Left ventricle myocardium inferior (tissue), 1 donor: Measurements from ENCODE around the gene ARHGAP31. TPM values are rescaled to one million over a fixed set of nuclear protein-coding genes. Genes with fewer than 3 reads are reported as not detected.

Experiments
- DNase-seq: peaks from one replicate; pipeline ENCODE4 v3.0.0-alpha.2; 2020
- H3K27ac ChIP-seq: fragments of 200-600 bp; replicated peaks from 2 replicates; pipeline ENCODE4 v1.8.0; 2021
- H3K27me3 ChIP-seq: fragments of 200-600 bp; 2 replicates; pipeline ENCODE4 v1.8.0; 2021; ENCODE audit warnings: low read depth
- H3K36me3 ChIP-seq: fragments of 200-600 bp; 2 replicates; pipeline ENCODE4 v1.8.0; 2021
- H3K4me1 ChIP-seq: fragments of 200-600 bp; 2 replicates; pipeline ENCODE4 v1.8.0; 2021
- H3K4me3 ChIP-seq: fragments of 200-600 bp; 2 replicates; pipeline ENCODE4 v1.8.0; 2021; ENCODE audit warnings: mild to moderate bottlenecking, moderate library complexity
- H3K9me3 ChIP-seq: fragments of 200-600 bp; replicated peaks from 2 replicates; pipeline ENCODE4 v1.8.0; 2021
- intact Hi-C: fragments of 100-400 bp; cut with micrococcal nuclease; formaldehyde crosslinking; loops from one replicate; pipeline ENCODE4 v1.11.0; 2022
- total RNA-seq: library from RNA; stranded (reverse); fragmentation: NEBNext Ultra II Directional; extraction: Animal tissue kit (Norgen Biotek cat#: 25700); gene quantifications from one replicate; pipeline ENCODE4 v1.2.1, GENCODE V29; 2021
- TF ChIP-seq, protein P1 (sequence below): fragments of 200-600 bp; IDR thresholded peaks from 2 replicates; pipeline ENCODE4 v1.8.0; 2021; ENCODE audit warnings: antibody characterized with exemption, mild to moderate bottlenecking, borderline replicate concordance
- donor health status: DM: no; HTN: yes; CAD: no; lungs with severe emphysema.

Gene ARHGAP31
- total RNA-seq, 1 donor from 2014 or later: 38.0 TPM

GRCh38 chr3:119292666-119293065, 1.5 kb upstream of the ARHGAP31 start:
- Histone ChIP-seq H3K9me3 (peaks cover 8% of the 10 kb centered on the region), H3K27ac (peak overlapping the region; percentile 98), H3K4me3 (no peak overlapping the region), H3K4me1 (peaks cover 59% of the 10 kb centered on the region), H3K36me3 (no peaks in the 10 kb centered on the region), H3K27me3 (no peaks in the 10 kb centered on the region)
- TF ChIP-seq, protein P1, sequence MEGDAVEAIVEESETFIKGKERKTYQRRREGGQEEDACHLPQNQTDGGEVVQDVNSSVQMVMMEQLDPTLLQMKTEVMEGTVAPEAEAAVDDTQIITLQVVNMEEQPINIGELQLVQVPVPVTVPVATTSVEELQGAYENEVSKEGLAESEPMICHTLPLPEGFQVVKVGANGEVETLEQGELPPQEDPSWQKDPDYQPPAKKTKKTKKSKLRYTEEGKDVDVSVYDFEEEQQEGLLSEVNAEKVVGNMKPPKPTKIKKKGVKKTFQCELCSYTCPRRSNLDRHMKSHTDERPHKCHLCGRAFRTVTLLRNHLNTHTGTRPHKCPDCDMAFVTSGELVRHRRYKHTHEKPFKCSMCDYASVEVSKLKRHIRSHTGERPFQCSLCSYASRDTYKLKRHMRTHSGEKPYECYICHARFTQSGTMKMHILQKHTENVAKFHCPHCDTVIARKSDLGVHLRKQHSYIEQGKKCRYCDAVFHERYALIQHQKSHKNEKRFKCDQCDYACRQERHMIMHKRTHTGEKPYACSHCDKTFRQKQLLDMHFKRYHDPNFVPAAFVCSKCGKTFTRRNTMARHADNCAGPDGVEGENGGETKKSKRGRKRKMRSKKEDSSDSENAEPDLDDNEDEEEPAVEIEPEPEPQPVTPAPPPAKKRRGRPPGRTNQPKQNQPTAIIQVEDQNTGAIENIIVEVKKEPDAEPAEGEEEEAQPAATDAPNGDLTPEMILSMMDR: no peak
- intact Hi-C loops: loop anchor here (10.0 kb wide), 1 partner anchor 62 kb away; no protein-coding TSS in a partner anchor
- DNase-seq: no peak

GRCh38 chr3:119293105-119293870, 895 bp upstream of the ARHGAP31 start:
- TF ChIP-seq, protein P1: no peak
- H3K27me3 ChIP-seq: no peaks in the 10 kb centered on the region
- intact Hi-C loops: loop anchor here (10.0 kb wide), 1 partner anchor 62 kb away; no protein-coding TSS in a partner anchor

DNA sequence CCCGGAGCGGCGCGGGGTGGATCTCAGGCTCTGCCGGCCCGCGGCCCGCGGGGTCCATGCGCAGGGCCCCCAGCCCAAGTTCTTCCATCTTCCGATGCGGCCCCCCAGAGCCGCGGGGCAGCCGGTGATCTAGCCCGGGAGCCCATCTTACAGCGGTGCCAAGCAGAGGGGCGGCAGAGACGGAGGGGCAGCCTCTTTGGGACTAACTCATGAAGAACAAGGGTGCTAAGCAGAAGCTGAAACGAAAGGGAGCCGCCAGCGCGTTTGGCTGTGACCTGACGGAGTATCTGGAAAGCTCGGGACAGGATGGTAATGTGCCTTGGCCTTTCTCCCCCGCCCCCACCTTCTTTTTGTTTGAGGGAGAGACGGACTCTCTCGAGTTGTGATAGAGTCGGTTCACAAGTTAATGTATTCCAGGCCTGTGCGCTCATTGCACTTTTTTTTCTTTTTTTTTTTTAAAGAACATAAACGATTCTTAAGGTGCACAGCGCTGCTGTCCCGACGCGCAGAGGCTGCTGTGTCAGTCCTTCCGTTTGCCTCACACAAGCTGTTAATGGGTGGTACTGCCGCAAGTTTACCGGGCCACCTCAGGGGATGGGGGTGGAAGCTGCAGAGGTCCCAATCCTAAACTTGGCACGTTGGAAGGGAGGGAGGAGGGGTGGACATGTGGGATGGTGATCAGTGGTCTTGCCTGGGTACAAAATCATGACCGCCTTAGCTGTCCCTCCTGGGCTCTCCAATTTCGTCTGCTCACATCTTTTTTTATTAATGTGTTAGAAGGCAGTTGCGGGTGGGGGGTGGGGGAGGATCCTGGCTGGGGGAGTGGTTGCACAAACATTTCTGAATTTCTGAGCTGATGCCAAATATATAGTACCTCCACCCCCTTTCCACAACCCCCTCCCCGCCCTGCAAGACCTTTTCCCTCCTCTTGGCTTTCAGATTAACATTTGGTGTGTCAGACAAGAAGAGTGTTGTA, 801 bp downstream of the ARHGAP31 start:
- Histone ChIP-seq H3K27ac (peak overlapping the region; percentile 98), H3K27me3 (no peaks in the 10 kb centered on the region), H3K36me3 (peaks cover 3% of the 10 kb centered on the region), H3K4me3 (peak overlapping the region; percentile 86), H3K9me3 (no peaks in the 10 kb centered on the region), H3K4me1 (peaks cover 82% of the 10 kb centered on the region)
- intact Hi-C loops: loop anchor here (10.0 kb wide), 1 partner anchor 60 kb away; no protein-coding TSS in a partner anchor
- TF ChIP-seq, protein P1: no peak
- peak; percentile 45 for DNase-seq

More at GRCh38 chr3:119293105-119293870, 895 bp upstream of the ARHGAP31 start:
- no peaks in the 10 kb centered on the region for H3K36me3 ChIP-seq
- H3K4me3 ChIP-seq: peak overlapping the region; percentile 86
- H3K4me1 ChIP-seq: peaks cover 65% of the 10 kb centered on the region
- no peak for DNase-seq
- peak overlapping the region; percentile 98 for H3K27ac ChIP-seq
- peaks cover 2% of the 10 kb centered on the region for H3K9me3 ChIP-seq

DNA sequence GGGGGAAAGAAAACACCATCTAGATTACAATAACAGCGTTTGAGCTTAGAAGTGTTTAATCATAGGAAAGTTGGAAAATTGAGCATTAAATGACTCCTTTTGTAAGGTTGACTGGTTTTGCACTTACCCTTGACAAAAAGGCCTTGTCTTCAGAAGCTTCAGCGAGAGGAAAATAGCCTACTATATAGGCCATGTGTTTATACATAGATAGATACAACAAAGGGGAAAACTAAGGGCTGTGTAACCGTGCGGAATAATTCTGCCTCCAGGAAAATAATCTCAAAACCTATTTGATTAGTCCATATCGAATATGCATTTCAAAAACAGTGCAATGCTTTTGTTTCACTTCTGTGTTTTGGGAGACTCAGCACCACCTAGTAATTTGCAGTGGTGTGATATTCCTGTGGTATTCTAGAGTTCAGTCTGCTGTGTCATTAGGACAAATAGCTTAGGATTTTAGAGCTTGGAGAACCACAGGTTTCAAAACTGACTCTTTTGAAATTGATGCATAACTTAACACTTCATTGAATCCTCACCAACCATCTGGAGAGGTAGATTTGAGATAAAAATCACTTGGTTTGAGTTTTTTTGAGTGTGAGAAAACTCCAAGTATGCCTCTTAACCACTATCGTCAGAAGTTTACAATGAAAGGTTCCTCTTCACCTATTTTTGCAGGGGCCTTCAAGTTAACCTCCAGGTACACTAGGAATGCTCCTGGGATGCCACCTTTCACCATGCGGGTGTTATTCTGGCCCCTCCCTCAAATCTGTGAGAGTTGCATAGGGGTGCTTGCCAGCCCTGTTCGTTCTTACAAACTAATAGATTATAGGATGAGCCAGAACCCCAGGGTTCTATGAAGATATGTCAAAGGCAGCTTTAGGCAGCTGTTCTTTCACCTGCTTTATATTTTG, 1.9 kb downstream of the ARHGAP31 start:
- Histone ChIP-seq H3K27ac (peak overlapping the region; percentile 98), H3K4me1 (peaks cover 90% of the 10 kb centered on the region)
- intact Hi-C loops: loop anchor here (10.0 kb wide), 1 partner anchor 59 kb away; no protein-coding TSS in a partner anchor

More for the DNA sequence above, 1.9 kb downstream of the ARHGAP31 start:
- Histone ChIP-seq H3K4me3 (peak overlapping the region; percentile 86), H3K27me3 (no peaks in the 10 kb centered on the region), H3K9me3 (no peaks in the 10 kb centered on the region), H3K36me3 (peaks cover 7% of the 10 kb centered on the region)
- TF ChIP-seq, protein P1: no peak
- no peak for DNase-seq
